Keratinocyte (primary cell): ENCODE measurements around the gene HDAC9.

ENCODE experiments used
- CTCF ChIP-seq, 3 experiments: IDR thresholded peaks in 1 of 3; conservative IDR thresholded peaks in 1 of 3; optimal IDR thresholded peaks in 1 of 3; 2 replicates in 2 of 3; 3 replicates in 1 of 3; pipeline versions ENCODE3 to v1.5.1; 2011; ENCODE audit warnings: low read length in 3 of 3, mild to moderate bottlenecking in 3 of 3, moderate library complexity in 2 of 3, control low read depth in 1 of 3, inconsistent platforms in 1 of 3; ENCODE audit not compliant: insufficient read depth in 2 of 3; ENCODE audit errors: extremely low read depth in 1 of 3
- EZH2 ChIP-seq: IDR thresholded peaks from one replicate; pipeline ENCODE4 v1.6.1; 2012; ENCODE audit warnings: inconsistent platforms, mild to moderate bottlenecking, low read length, moderate library complexity

GRCh38 chr7:18547509-18548187 lies 52.1 kb downstream of the HDAC9 start:
- TF ChIP-seq CTCF (optimal IDR thresholded peaks at IDR 0.05 in 1 of 3, IDR thresholded peaks at IDR 0.05 in 1 of 3, conservative IDR thresholded peaks at IDR 0.05 in 1 of 3; ENCODE audit: extremely low read depth in 1 of 3, insufficient read depth in 2 of 3, low read length in 3 of 3) (no peak), EZH2 (no peak)
